Adrenal gland (tissue), 5 donors: ENCODE measurements around the gene P3H2.

Source experiments
- POLR2A ChIP-seq, 2 donors: fragments of 450-650 bp; IDR thresholded peaks; one replicate each; pipeline ENCODE4 v1.6.1; 2017; ENCODE audit warnings: antibody characterized with exemption in 2 of 2, mild to moderate bottlenecking in 2 of 2, moderate library complexity in 1 of 2
- TF ChIP-seq, protein P1 (sequence below), 6 experiments: fragments of 450-650 bp in 4 of 6; fragments of 200-600 bp in 2 of 6; sonication (generic) in 1 of 6; IDR thresholded peaks; 1 replicate in 5 of 6; 2 replicates in 1 of 6; pipeline versions ENCODE4 v1.5.1 to v1.8.0; 2016 to 2021; ENCODE audit warnings: antibody characterized with exemption in 6 of 6, mild to moderate bottlenecking in 2 of 6, moderate library complexity in 1 of 6
- donor health status: DM: no; HTN: no; CAD: no.

GRCh38 chr3:190040145-190040544 is 80.6 kb downstream of the P3H2 start:
- TF ChIP-seq, protein P1, sequence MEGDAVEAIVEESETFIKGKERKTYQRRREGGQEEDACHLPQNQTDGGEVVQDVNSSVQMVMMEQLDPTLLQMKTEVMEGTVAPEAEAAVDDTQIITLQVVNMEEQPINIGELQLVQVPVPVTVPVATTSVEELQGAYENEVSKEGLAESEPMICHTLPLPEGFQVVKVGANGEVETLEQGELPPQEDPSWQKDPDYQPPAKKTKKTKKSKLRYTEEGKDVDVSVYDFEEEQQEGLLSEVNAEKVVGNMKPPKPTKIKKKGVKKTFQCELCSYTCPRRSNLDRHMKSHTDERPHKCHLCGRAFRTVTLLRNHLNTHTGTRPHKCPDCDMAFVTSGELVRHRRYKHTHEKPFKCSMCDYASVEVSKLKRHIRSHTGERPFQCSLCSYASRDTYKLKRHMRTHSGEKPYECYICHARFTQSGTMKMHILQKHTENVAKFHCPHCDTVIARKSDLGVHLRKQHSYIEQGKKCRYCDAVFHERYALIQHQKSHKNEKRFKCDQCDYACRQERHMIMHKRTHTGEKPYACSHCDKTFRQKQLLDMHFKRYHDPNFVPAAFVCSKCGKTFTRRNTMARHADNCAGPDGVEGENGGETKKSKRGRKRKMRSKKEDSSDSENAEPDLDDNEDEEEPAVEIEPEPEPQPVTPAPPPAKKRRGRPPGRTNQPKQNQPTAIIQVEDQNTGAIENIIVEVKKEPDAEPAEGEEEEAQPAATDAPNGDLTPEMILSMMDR (IDR thresholded peaks at IDR 0.05) = no peak
- no peak for TF ChIP-seq POLR2A (IDR thresholded peaks at IDR 0.05)
